B cell (primary cell): Measurements from ENCODE around the gene PTCD2. TPM values are rescaled to one million over a fixed set of nuclear protein-coding genes. Genes with fewer than 3 reads are reported as not detected.

Source experiments
- ATAC-seq: fragments of 200-7000 bp; cut with Tn5 transposase; one replicate; pipeline ENCODE4 v1.10.0; 2021; ENCODE audit warnings: low read depth, mild to moderate bottlenecking, moderate number of reproducible peaks, moderate library complexity
- CTCF ChIA-PET: fragments of 350-600 bp; sonication (Branson Sonifier 250); formaldehyde crosslinking; loops from one replicate; lab custom pipeline; 2021; ENCODE audit warnings: antibody characterized with exemption, inconsistent platforms; lab: Charles Lee
- POLR2A ChIA-PET: fragments of 350-600 bp; sonication (Branson Sonifier 250); formaldehyde crosslinking; loops from one replicate; lab custom pipeline; 2021; ENCODE audit warnings: antibody characterized with exemption; lab: Charles Lee
- DNase-seq: peaks from one replicate; pipeline ENCODE4 v3.0.0; 2013
- H2AFZ ChIP-seq: 2 replicates; pipeline ENCODE4 v1.6.1; 2012; ENCODE audit warnings: mild to moderate bottlenecking, low read depth, low read length; ENCODE audit not compliant: insufficient read depth, poor library complexity, severe bottlenecking
- H3K27ac ChIP-seq, 2 donors: 1 replicate in 1 of 2; 2 replicates in 1 of 2; pipeline ENCODE4 v1.5.1; 2012 to 2013; ENCODE audit warnings: low read length in 2 of 2, mild to moderate bottlenecking in 2 of 2, moderate library complexity in 1 of 2
- H3K27me3 ChIP-seq, 4 experiments: fragments of 200-600 bp in 1 of 4; sonication (generic) in 1 of 4; replicated peaks in 1 of 4; 1 replicate in 2 of 4; 2 replicates in 2 of 4; pipeline versions ENCODE4 v1.6.1 to v1.7.0; 2013 to 2016; ENCODE audit warnings: low read length in 3 of 4, mild to moderate bottlenecking in 2 of 4, mixed read lengths in 1 of 4, moderate library complexity in 1 of 4; ENCODE audit not compliant: insufficient read depth in 4 of 4, control insufficient read depth in 3 of 4; ENCODE audit errors: control extremely low read depth in 1 of 4
- H3K36me3 ChIP-seq, 2 experiments: replicated peaks in 1 of 2; 1 replicate in 1 of 2; 2 replicates in 1 of 2; pipeline versions ENCODE4 v1.6.1 to v1.7.1; 2013; ENCODE audit warnings: low read length in 1 of 2; ENCODE audit not compliant: insufficient read depth in 2 of 2, control insufficient read depth in 1 of 2; ENCODE audit errors: control extremely low read depth in 1 of 2, extremely low read depth in 1 of 2
- H3K4me1 ChIP-seq, 2 donors: fragments of 200-600 bp in 1 of 2; sonication (generic) in 1 of 2; 1 replicate in 1 of 2; 2 replicates in 1 of 2; pipeline versions ENCODE4 v1.5.1 to v1.6.1; 2013 to 2017; ENCODE audit warnings: low read length in 2 of 2; ENCODE audit not compliant: control insufficient read depth in 2 of 2, insufficient read depth in 2 of 2
- H3K4me2 ChIP-seq: replicated peaks from 2 replicates; pipeline ENCODE3; 2012; ENCODE audit warnings: mild to moderate bottlenecking, low read depth, low read length; ENCODE audit not compliant: poor library complexity, severe bottlenecking
- H3K4me3 ChIP-seq, 5 experiments: fragments of 200-600 bp in 1 of 5; sonication (generic) in 1 of 5; 1 replicate in 3 of 5; 2 replicates in 2 of 5; pipeline versions ENCODE4 v1.5.1 to v1.7.0; 2011 to 2016; ENCODE audit warnings: low read length in 4 of 5, mild to moderate bottlenecking in 4 of 5, low read depth in 2 of 5, control low read depth in 1 of 5, moderate library complexity in 1 of 5; ENCODE audit not compliant: insufficient read depth in 1 of 5; ENCODE audit errors: control extremely low read depth in 1 of 5, extremely low read depth in 1 of 5
- H3K79me2 ChIP-seq: fragments of 200-600 bp; sonication (generic); one replicate; pipeline ENCODE4 v1.6.0; 2016; ENCODE audit warnings: low read length; ENCODE audit not compliant: control insufficient read depth, insufficient read depth
- H3K9ac ChIP-seq: fragments of 200-600 bp; sonication (generic); 2 replicates; pipeline ENCODE4 v1.6.1; 2017; ENCODE audit warnings: mild to moderate bottlenecking, low read length, moderate library complexity
- H3K9me3 ChIP-seq, 3 donors: one replicate each; pipeline versions ENCODE4 v1.6.1 to v1.7.1; 2013; ENCODE audit warnings: low read length in 2 of 3; ENCODE audit not compliant: control insufficient read depth in 2 of 3, insufficient read depth in 1 of 3; ENCODE audit errors: control extremely low read depth in 1 of 3
- H4K20me1 ChIP-seq: 2 replicates; pipeline ENCODE4 v1.6.0; 2012; ENCODE audit warnings: mild to moderate bottlenecking, low read length; ENCODE audit not compliant: insufficient read depth, control insufficient read depth, poor library complexity, severe bottlenecking
- H3K27ac Mint-ChIP-seq: one replicate; pipeline ENCODE4 v1.8.0; 2021; ENCODE audit warnings: mixed read lengths
- H3K27me3 Mint-ChIP-seq: one replicate; pipeline ENCODE4 v1.8.0; 2021; ENCODE audit warnings: mixed read lengths
- H3K4me1 Mint-ChIP-seq: one replicate; pipeline ENCODE4 v1.8.0; 2021; ENCODE audit warnings: mixed read lengths
- H3K4me3 Mint-ChIP-seq: one replicate; pipeline ENCODE4 v1.8.0; 2021; ENCODE audit warnings: mixed read lengths
- H3K9me3 Mint-ChIP-seq: one replicate; pipeline ENCODE4 v1.8.0; 2022; ENCODE audit warnings: mixed read lengths; ENCODE audit not compliant: insufficient read depth
- CTCF ChIP-seq: fragments of 200-600 bp; IDR thresholded peaks from one replicate; pipeline ENCODE4 v1.8.0; 2022; ENCODE audit warnings: antibody characterized with exemption, mild to moderate bottlenecking
- EZH2 ChIP-seq: IDR thresholded peaks from 2 replicates; pipeline ENCODE4 v1.6.1; 2012; ENCODE audit warnings: borderline replicate concordance, low read depth, mild to moderate bottlenecking, moderate library complexity, low read length; ENCODE audit not compliant: insufficient read depth, poor library complexity, severe bottlenecking
- WGBS: methylation state at CpG from one replicate; pipeline ENCODE4 v1.1.5; 2013; ENCODE audit warnings: missing lambda C conversion rate; ENCODE audit not compliant: insufficient coverage; 5-methylcytosine and 5-hydroxymethylcytosine counted together
- intact Hi-C: fragments of 100-400 bp; cut with micrococcal nuclease; formaldehyde crosslinking; loops from one replicate; pipeline ENCODE4 v1.10.0; 2022
- polyA plus RNA-seq: library from polyadenylated mRNA; depleted of rRNA; stranded (reverse); fragments of >200 nt; gene quantifications from 2 replicates; pipeline ENCODE4 v1.2.3, GENCODE V29; 2012
- total RNA-seq, 2 donors: library from RNA; stranded (reverse); fragments of 120-200 nt in 1 of 2; gene quantifications; 1 replicate in 1 of 2; 2 replicates in 1 of 2; pipeline versions ENCODE4 v1.2.3 to v1.2.4, GENCODE V29; 2013 to 2022

PTCD2 gene
- total and polyA plus RNA-seq, 2 donors (not counting 1 experiment from before 2014, with no cell fraction given): 3.7 to 10.5 TPM

GRCh38 chr5:72324189-72324825 is 4.1 kb downstream of the PTCD2 start:
- Histone ChIP-seq H3K4me2 (no peak overlapping the region), H4K20me1 (no peaks in the 10 kb centered on the region), H3K9ac (no peak overlapping the region), H3K79me2 (peaks cover 15% of the 10 kb centered on the region), H3K4me1 (peaks cover under 1 to 6% of the 10 kb centered on the region in 2 donors), H3K36me3 (peaks cover 4 to 26% of the 10 kb centered on the region in 2 experiments), H3K27me3 (no peaks in the 10 kb centered on the region), H3K4me3 (no peak overlapping the region), H3K9me3 (no peaks in the 10 kb centered on the region), H2AFZ (no peak overlapping the region), H3K27ac (no peak overlapping the region)
- Mint-ChIP-seq H3K9me3 (no peaks in the 10 kb centered on the region), H3K4me3 (no peak overlapping the region), H3K4me1 (peaks cover 12% of the 10 kb centered on the region), H3K27ac (no peak overlapping the region), H3K27me3 (no peaks in the 10 kb centered on the region)
- DNase-seq: no peak
- ATAC-seq: no peak
- ChIA-PET CTCF (no interaction called here), POLR2A (no interaction called here)
- intact Hi-C loops: no loop called here
- 100% methylated on average over 3 of the region's 5 CpGs for WGBS
- TF ChIP-seq CTCF (no peak), EZH2 (no peak)

- intact Hi-C loops: no loop called here
- Mint-ChIP-seq H3K4me1 (peaks cover 5% of the 10 kb centered on the region), H3K27ac (no peak overlapping the region), H3K9me3 (no peaks in the 10 kb centered on the region), H3K4me3 (no peak overlapping the region), H3K27me3 (no peaks in the 10 kb centered on the region)
- H3K79me2 ChIP-seq: peaks cover 4% of the 10 kb centered on the region
- H3K27ac ChIP-seq: no peak overlapping the region
- ChIA-PET CTCF (interaction anchor here (1.1 kb wide), 1 partner anchor 15 kb away, joined by 3 read pairs; no protein-coding TSS in a partner anchor), POLR2A (no interaction called here)
- no peak overlapping the region for H3K9ac ChIP-seq
- no peaks in the 10 kb centered on the region for H3K9me3 ChIP-seq
- H3K4me1 ChIP-seq: peaks cover 0 to 5% of the 10 kb centered on the region in 2 donors
- no peak for TF ChIP-seq EZH2
- TF ChIP-seq CTCF: no peak
- DNase-seq (no peak), ATAC-seq (no peak)
- H3K36me3 ChIP-seq: peaks cover 4 to 31% of the 10 kb centered on the region in 2 experiments
- no peak overlapping the region for H3K4me3 ChIP-seq
- H4K20me1 ChIP-seq: no peaks in the 10 kb centered on the region
- H3K4me2 ChIP-seq: no peak overlapping the region
- WGBS: 98% methylated on average over 4 of the region's 4 CpGs
- H3K27me3 ChIP-seq: no peaks in the 10 kb centered on the region
- no peak overlapping the region for H2AFZ ChIP-seq
These were observed 5.6 kb downstream of the PTCD2 start for GRCh38 chr5:72325566-72326305.
